Endothelial cell of umbilical vein (primary cell): Measurements from ENCODE around the gene GM2A.

Source experiments
- CTCF ChIP-seq, 2 donors: IDR thresholded peaks; 1 replicate in 1 of 2; 2 replicates in 1 of 2; pipeline ENCODE4 v1.5.1; 2011; ENCODE audit warnings: low read length in 2 of 2, mild to moderate bottlenecking in 2 of 2, moderate library complexity in 2 of 2, control low read depth in 1 of 2, inconsistent platforms in 1 of 2, low read depth in 1 of 2; ENCODE audit not compliant: insufficient read depth in 1 of 2; ENCODE audit errors: extremely low read depth in 1 of 2
- EZH2 ChIP-seq: IDR thresholded peaks from 2 replicates; pipeline ENCODE4 v1.6.1; 2012; ENCODE audit warnings: borderline replicate concordance, low read depth, mild to moderate bottlenecking, moderate library complexity, low read length, inconsistent platforms; ENCODE audit not compliant: severe bottlenecking
- FOS ChIP-seq: IDR thresholded peaks from 2 replicates; pipeline ENCODE4 v1.6.1; 2011; ENCODE audit warnings: mild to moderate bottlenecking, low read length, moderate library complexity, borderline replicate concordance; ENCODE audit not compliant: insufficient read depth
- JUN ChIP-seq: IDR thresholded peaks from 2 replicates; pipeline ENCODE4 v1.6.1; 2011; ENCODE audit warnings: borderline replicate concordance, low read depth; ENCODE audit not compliant: insufficient read length, insufficient read depth
- MAX ChIP-seq: IDR thresholded peaks from 2 replicates; pipeline ENCODE4 v1.6.1; 2011; ENCODE audit not compliant: insufficient read depth, insufficient read length
- MYC ChIP-seq: IDR thresholded peaks from one replicate; pipeline ENCODE4 v1.6.1; 2011; ENCODE audit warnings: mild to moderate bottlenecking, low read depth, low read length
- POLR2A ChIP-seq: IDR thresholded peaks from 2 replicates; pipeline ENCODE4 v1.6.1; 2012; ENCODE audit warnings: low read depth, mild to moderate bottlenecking, control low read depth, low read length
- POLR2AphosphoS5 ChIP-seq: IDR thresholded peaks from 2 replicates; pipeline ENCODE4 v1.6.1; 2012; ENCODE audit warnings: low read depth, mild to moderate bottlenecking, control low read depth, low read length, moderate library complexity; ENCODE audit not compliant: insufficient read depth

DNA sequence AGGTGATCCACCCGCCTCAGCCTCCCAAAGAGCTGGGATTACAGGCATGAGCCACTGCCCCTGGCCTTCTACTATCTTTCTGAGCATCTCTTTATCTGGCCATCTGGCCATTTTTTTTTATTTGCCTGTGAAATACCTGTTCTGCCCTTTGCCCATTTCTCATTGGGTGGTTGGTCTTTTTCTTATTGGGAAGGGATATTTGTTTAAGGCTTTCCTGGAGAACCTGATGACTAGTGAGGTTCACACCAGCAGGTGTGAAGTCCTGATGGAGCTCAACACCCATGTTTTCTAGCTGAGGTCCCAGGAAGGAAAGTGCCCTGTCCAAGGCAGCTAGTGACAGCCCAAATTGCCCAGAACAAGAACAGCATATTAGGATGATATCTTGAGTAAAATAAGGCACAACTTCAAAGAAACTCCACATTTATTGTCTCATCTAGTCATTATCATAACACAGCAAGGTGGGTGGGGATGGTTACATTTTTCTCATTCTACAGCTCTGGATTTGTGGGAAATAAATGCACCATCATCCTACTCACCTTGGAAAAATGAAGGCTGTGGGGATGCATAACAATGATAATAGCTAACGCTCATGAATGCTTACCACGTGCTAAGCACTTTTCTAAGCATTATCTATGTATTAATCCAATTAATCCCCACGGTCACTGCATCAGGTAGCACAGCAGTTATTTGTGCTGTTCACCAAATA is 30.3 kb downstream of the GM2A start:
- no peak for TF ChIP-seq FOS
- TF ChIP-seq POLR2A, result no peak
- TF ChIP-seq CTCF (IDR thresholded peaks at IDR 0.05; ENCODE audit: extremely low read depth in 1 of 2, insufficient read depth in 1 of 2, low read depth in 1 of 2, low read length in 2 of 2), result no peak
- TF ChIP-seq POLR2AphosphoS5, result no peak
- TF ChIP-seq MAX, result no peak
- TF ChIP-seq EZH2, result no peak
- TF ChIP-seq MYC, result no peak
- TF ChIP-seq JUN, result no peak
